WERI-Rb-1 (cell line): ENCODE data around the gene SSR2.
A peak's percentile ranks its signal among the peaks of the same experiment; 100 is the strongest.

ENCODE experiments used
- DNase-seq: peaks from one replicate; pipeline ENCODE4 v3.0.0-alpha.2; 2020
- H3K27ac ChIP-seq: fragments of 250-450 bp; sonication (Bioruptor Pico); 2 replicates; pipeline ENCODE4 v1.5.1; 2020; ENCODE audit warnings: mild to moderate bottlenecking, moderate library complexity
- H3K27me3 ChIP-seq: fragments of 250-450 bp; sonication (Bioruptor Pico); 2 replicates; pipeline ENCODE4 v1.5.1; 2021; ENCODE audit warnings: mild to moderate bottlenecking, low read depth, moderate library complexity; ENCODE audit not compliant: insufficient read depth, severe bottlenecking
- H3K36me3 ChIP-seq: fragments of 250-450 bp; sonication (Bioruptor Pico); 2 replicates; pipeline ENCODE4 v1.5.1; 2020; ENCODE audit warnings: mild to moderate bottlenecking, moderate library complexity
- H3K4me3 ChIP-seq: 2 replicates; pipeline ENCODE4 v1.5.1; 2011; ENCODE audit warnings: low read depth, mild to moderate bottlenecking, control low read depth, low read length
- H3K9me3 ChIP-seq: fragments of 250-450 bp; sonication (Bioruptor Pico); 2 replicates; pipeline ENCODE4 v1.5.1; 2021; ENCODE audit warnings: mild to moderate bottlenecking, moderate library complexity; ENCODE audit not compliant: severe bottlenecking
- TF ChIP-seq, protein P1 (sequence below): IDR thresholded peaks from 2 replicates; pipeline ENCODE4 v1.5.1; 2011; ENCODE audit warnings: low read depth, mild to moderate bottlenecking, control low read depth, inconsistent platforms, low read length

The SSR2 gene

DNA sequence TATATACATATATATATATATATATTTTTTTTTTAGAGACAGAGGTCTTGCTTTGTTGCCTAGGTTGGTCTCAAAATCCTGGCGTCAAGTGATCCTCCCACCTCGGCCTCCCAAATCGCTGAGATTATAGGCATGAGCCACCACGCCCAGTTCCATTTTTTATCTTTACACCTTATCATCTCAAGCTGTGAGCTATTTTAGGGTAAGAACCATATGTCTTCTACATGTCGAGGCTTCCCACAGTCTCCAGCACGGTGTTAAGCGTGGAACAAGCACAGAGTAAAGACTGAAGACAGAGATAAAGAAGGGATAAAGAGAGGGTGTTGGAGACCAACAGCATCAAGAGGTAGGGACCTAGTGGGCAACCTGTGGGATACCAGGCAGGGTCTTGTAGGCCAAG, 56.6 kb downstream of the SSR2 start:
- TF ChIP-seq, protein P1, sequence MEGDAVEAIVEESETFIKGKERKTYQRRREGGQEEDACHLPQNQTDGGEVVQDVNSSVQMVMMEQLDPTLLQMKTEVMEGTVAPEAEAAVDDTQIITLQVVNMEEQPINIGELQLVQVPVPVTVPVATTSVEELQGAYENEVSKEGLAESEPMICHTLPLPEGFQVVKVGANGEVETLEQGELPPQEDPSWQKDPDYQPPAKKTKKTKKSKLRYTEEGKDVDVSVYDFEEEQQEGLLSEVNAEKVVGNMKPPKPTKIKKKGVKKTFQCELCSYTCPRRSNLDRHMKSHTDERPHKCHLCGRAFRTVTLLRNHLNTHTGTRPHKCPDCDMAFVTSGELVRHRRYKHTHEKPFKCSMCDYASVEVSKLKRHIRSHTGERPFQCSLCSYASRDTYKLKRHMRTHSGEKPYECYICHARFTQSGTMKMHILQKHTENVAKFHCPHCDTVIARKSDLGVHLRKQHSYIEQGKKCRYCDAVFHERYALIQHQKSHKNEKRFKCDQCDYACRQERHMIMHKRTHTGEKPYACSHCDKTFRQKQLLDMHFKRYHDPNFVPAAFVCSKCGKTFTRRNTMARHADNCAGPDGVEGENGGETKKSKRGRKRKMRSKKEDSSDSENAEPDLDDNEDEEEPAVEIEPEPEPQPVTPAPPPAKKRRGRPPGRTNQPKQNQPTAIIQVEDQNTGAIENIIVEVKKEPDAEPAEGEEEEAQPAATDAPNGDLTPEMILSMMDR: no peak
- Histone ChIP-seq H3K4me3 (no peak overlapping the region), H3K9me3 (no peaks in the 10 kb centered on the region), H3K27me3 (no peaks in the 10 kb centered on the region), H3K36me3 (peaks cover 98% of the 10 kb centered on the region), H3K27ac (no peak overlapping the region)
- no peak for DNase-seq

DNA sequence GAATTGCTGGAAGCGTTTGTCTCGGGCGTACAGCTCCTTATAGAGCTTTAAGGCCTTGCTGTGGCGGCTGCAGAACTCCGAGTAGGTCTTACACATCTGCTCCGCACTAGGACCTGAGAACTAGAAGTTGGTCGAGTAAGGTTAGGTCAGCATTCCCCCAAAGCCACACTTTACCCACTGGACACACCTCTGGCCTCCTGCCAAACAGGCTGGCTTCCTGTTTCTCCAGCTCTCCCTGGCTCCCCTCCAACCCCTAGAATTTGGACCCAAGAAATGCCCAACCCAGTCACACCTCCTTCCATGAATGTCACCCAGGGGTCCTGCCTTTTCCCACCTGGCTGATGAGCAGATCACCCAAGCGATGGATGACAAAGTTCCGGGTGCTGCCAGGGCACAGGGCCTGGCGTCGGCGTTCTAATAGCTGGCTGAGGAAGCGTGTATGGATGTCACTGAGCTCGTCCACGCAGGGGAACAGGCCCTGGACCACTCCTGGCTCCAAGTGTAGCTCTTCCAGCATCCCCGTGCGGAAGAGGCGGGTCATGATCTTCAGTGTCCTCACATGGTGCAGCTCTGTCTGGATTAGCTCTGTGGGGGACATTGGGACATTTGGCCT, 58.0 kb downstream of the SSR2 start:
- TF ChIP-seq, protein P1: no peak
- no peaks in the 10 kb centered on the region for H3K9me3 ChIP-seq
- H3K27me3 ChIP-seq: no peaks in the 10 kb centered on the region
- no peak for DNase-seq
- peaks cover 98% of the 10 kb centered on the region for H3K36me3 ChIP-seq
- H3K4me3 ChIP-seq: no peak overlapping the region
- H3K27ac ChIP-seq: no peak overlapping the region

DNA sequence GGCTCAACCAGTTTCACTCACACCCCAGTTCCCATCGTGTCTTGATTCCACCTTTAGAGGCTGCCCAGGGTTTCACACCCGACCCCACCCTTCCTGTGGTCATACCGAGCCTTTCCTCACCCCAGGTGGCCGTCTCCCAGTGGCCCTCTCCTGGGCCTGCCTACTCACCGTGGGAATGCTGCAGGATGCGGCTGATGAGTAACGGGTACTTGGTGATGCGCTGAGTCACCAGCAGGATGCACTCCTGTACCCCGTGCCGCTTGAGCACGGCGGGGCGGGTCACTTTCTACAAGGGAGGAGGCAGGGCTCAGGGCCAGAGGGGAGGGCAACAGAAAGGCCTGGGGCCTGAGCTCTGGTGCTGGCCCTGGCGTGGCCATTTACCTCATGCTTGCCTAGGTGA, 58.8 kb downstream of the SSR2 start:
- peak; percentile 52 for DNase-seq
- Histone ChIP-seq H3K4me3 (no peak overlapping the region), H3K27ac (peak overlapping the region; percentile 32), H3K27me3 (no peaks in the 10 kb centered on the region), H3K36me3 (peaks cover 98% of the 10 kb centered on the region), H3K9me3 (no peaks in the 10 kb centered on the region)
- TF ChIP-seq, protein P1: peak; percentile 31; the same call in 1 of the 2 replicates

DNA sequence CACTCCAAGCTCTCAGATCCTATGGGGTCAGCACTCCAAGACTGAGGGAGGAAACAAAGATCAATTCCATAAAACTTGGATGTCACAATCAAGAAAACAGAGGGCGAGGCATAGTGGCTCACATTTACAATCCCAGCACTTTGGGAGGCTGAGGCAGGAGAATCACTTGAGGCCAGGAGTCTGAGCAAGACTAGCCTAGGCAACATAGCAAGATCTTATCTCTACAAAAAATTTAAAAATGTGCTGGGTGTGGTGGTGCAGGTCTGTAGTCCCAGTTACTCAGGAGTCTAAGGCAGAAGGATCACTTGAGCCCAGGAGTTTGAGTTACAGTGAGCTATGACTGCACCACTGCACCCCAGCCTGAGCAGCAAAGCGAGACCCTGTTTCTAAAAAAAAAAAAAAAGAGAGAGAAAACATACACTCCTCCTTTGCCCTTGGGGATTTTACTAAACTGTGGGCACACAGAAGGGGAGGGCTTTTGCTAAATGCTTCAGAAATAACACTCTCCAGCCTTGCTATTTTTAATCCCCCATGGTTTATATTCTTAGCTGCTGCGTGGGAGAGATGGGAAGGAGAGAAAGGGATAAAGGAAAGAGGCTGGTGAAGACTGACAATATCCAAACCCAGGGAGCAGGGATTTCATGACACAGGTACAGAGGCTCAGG, 60.5 kb downstream of the SSR2 start:
- Histone ChIP-seq H3K36me3 (peaks cover 98% of the 10 kb centered on the region), H3K27me3 (no peaks in the 10 kb centered on the region), H3K4me3 (no peak overlapping the region), H3K9me3 (no peaks in the 10 kb centered on the region), H3K27ac (peak overlapping the region; percentile 68)
- TF ChIP-seq, protein P1: no peak
- DNase-seq: no peak
